ENCODE measurements around the gene TGM3. TPM values are rescaled to one million over a fixed set of nuclear protein-coding genes. Genes with fewer than 3 reads are reported as not detected.
"Not testable (repeated sequence)": the region's sequence is repeated elsewhere in the genome, so short reads cannot be mapped to it uniquely, and the experiment has no call there.

TGM3 gene
- total and polyA plus RNA-seq, 2 experiments from 2014 or later: 0.08 TPM; not detected in 1

GRCh38 chr20:2264118-2264517 is 31.7 kb upstream of the TGM3 start:
- Histone ChIP-seq H3K4me2 (peak overlapping the region; percentile 79; the same call in 1 of the 2 replicates), H3F3A (replicated peaks; ENCODE audit: low read depth) (no peaks in the 10 kb centered on the region), H3K9me2 (ENCODE audit: insufficient read depth) (no peaks in the 10 kb centered on the region), H3K4me1 (ENCODE audit: insufficient read depth) (no peaks in the 10 kb centered on the region; the same call in 1 of the 2 replicates), H3K27me3 (ENCODE audit: insufficient read depth) (no peaks in the 10 kb centered on the region), H3K79me2 (replicated peaks; ENCODE audit: insufficient read depth) (no peaks in the 10 kb centered on the region), H4K20me1 (replicated peaks; ENCODE audit: insufficient read depth) (no peaks in the 10 kb centered on the region), H2AFZ (peak overlapping the region; percentile 99), H3K36me3 (ENCODE audit: insufficient read depth) (no peaks in the 10 kb centered on the region), H3K4me3 (peak overlapping the region; percentile 51; the same call in 1 of the 2 replicates), H3K27ac (ENCODE audit: low read depth) (no peak overlapping the region)
- Mint-ChIP-seq H3K27me3 (ENCODE audit: insufficient read depth, low read depth, poor library complexity) (peaks cover 5% of the 10 kb centered on the region), H3K9me3 (no peaks in the 10 kb centered on the region; the same call in 1 of the 3 replicates), H3K4me1 (peaks cover 13% of the 10 kb centered on the region; the same call in 2 of the 3 replicates), H3K27ac (no peak overlapping the region; the same call in 1 of the 2 replicates), H3K36me3 (ENCODE audit: low read depth) (no peaks in the 10 kb centered on the region), H3K4me3 (peak overlapping the region; percentile 56; the same call in 2 of the 3 replicates)
- no peak for DNase-seq (ENCODE audit: low spot score)
- ATAC-seq: no peak
- TF ChIP-seq EZH2 (IDR thresholded peaks at IDR 0.05; ENCODE audit: low read depth, unreplicated experiment): no peak
- no peak for TF ChIP-seq POLR2AphosphoS5 (IDR thresholded peaks at IDR 0.05; ENCODE audit: low read depth)
- TF ChIP-seq EZH2phosphoT487 (IDR thresholded peaks at IDR 0.05; ENCODE audit: unreplicated experiment): no peak
- TF ChIP-seq STAT1 (IDR thresholded peaks at IDR 0.05; ENCODE audit: unreplicated experiment): no peak

- H3K9me3 Mint-ChIP-seq; ATAC-seq; H3F3A ChIP-seq (replicated peaks; ENCODE audit: low read depth); H3K36me3 ChIP-seq (ENCODE audit: insufficient read depth); H3K36me3 Mint-ChIP-seq (ENCODE audit: low read depth); H3K27ac Mint-ChIP-seq; H3K79me2 ChIP-seq (replicated peaks; ENCODE audit: insufficient read depth); H3K27me3 Mint-ChIP-seq (ENCODE audit: insufficient read depth, low read depth, poor library complexity); H3K27me3 ChIP-seq (ENCODE audit: insufficient read depth); H3K4me1 ChIP-seq (ENCODE audit: insufficient read depth); H4K20me1 ChIP-seq (replicated peaks; ENCODE audit: insufficient read depth); H3K27ac ChIP-seq (ENCODE audit: low read depth); H3K9me2 ChIP-seq (ENCODE audit: insufficient read depth): not testable (repeated sequence)
- Mint-ChIP-seq H3K4me1 (peaks cover 13% of the 10 kb centered on the region; the same call in 2 of the 3 replicates), H3K4me3 (peak overlapping the region; percentile 56; the same call in 2 of the 3 replicates)
- peak; percentile 37 for DNase-seq (ENCODE audit: low spot score)
- Histone ChIP-seq H3K4me2 (peak overlapping the region; percentile 79), H2AFZ (peak overlapping the region; percentile 99), H3K4me3 (peak overlapping the region; percentile 51)
Observed at GRCh38 chr20:2264621-2265374, 31.0 kb upstream of the TGM3 start.

GRCh38 chr20:2273634-2274302 is 22.0 kb upstream of the TGM3 start:
- H3K27me3 ChIP-seq (ENCODE audit: insufficient read depth): no peaks in the 10 kb centered on the region
- no peaks in the 10 kb centered on the region for H3K36me3 Mint-ChIP-seq (ENCODE audit: low read depth)
- 0 out of 2 replicates have a peak overlapping the region, but pooled peaks have one; percentile 25 for H2AFZ ChIP-seq
- ATAC-seq (no peak; the same call in 2 of the 3 replicates), DNase-seq (ENCODE audit: low spot score) (no peak)
- no peaks in the 10 kb centered on the region for H3K36me3 ChIP-seq (ENCODE audit: insufficient read depth)
- H3K4me3 Mint-ChIP-seq: no peak overlapping the region
- H3F3A ChIP-seq (replicated peaks; ENCODE audit: low read depth): no peaks in the 10 kb centered on the region
- no peak overlapping the region for H3K27ac ChIP-seq (ENCODE audit: low read depth)
- no peaks in the 10 kb centered on the region for H3K27me3 Mint-ChIP-seq (ENCODE audit: insufficient read depth, low read depth, poor library complexity)
- no peaks in the 10 kb centered on the region for H3K79me2 ChIP-seq (replicated peaks; ENCODE audit: insufficient read depth)
- H3K4me1 Mint-ChIP-seq: no peaks in the 10 kb centered on the region
- no peaks in the 10 kb centered on the region for H3K9me2 ChIP-seq (ENCODE audit: insufficient read depth)
- H3K9me3 Mint-ChIP-seq: no peaks in the 10 kb centered on the region; the same call in 1 of the 3 replicates
- H4K20me1 ChIP-seq (replicated peaks; ENCODE audit: insufficient read depth): no peaks in the 10 kb centered on the region
- H3K4me1 ChIP-seq (ENCODE audit: insufficient read depth): no peaks in the 10 kb centered on the region
- no peak overlapping the region for H3K27ac Mint-ChIP-seq
- no peak overlapping the region for H3K4me3 ChIP-seq
- no peak overlapping the region for H3K4me2 ChIP-seq
- no peak for TF ChIP-seq ETS1 (IDR thresholded peaks at IDR 0.05)
- TF ChIP-seq STAT1 (IDR thresholded peaks at IDR 0.05; ENCODE audit: unreplicated experiment): no peak
- no peak for TF ChIP-seq ZNF114 (CRISPR knock-in tag; IDR thresholded peaks at IDR 0.05)
- TF ChIP-seq ZNF331 (CRISPR knock-in tag; IDR thresholded peaks at IDR 0.05; ENCODE audit: low read depth): no peak
